Sigmoid colon (tissue), 7 donors: Measurements from ENCODE around the gene NDUFB8. TPM values are rescaled to one million over a fixed set of nuclear protein-coding genes. Genes with fewer than 3 reads are reported as not detected.

Source experiments
- DNase-seq: peaks from one replicate; pipeline ENCODE4 v3.0.0-alpha.2; 2019
- H3K27ac ChIP-seq, 4 donors: fragments of 200-600 bp; sonication (generic); one replicate each; pipeline ENCODE4 v1.5.1; 2016 to 2019; ENCODE audit warnings: mild to moderate bottlenecking in 1 of 4
- H3K27me3 ChIP-seq, 3 donors: fragments of 200-600 bp; sonication (generic); one replicate each; pipeline ENCODE4 v1.5.1; 2019; ENCODE audit warnings: mild to moderate bottlenecking in 1 of 3
- H3K36me3 ChIP-seq, 4 donors: fragments of 200-600 bp; sonication (generic); one replicate each; pipeline ENCODE4 v1.5.1; 2016 to 2019
- H3K4me1 ChIP-seq, 4 donors: fragments of 200-600 bp; sonication (generic); one replicate each; pipeline ENCODE4 v1.5.1; 2017 to 2019
- H3K4me3 ChIP-seq, 4 donors: fragments of 200-600 bp; sonication (generic); one replicate each; pipeline ENCODE4 v1.5.1; 2017 to 2019; ENCODE audit warnings: mild to moderate bottlenecking in 2 of 4, moderate library complexity in 1 of 4
- H3K9me3 ChIP-seq, 4 donors: fragments of 200-600 bp in 3 of 4; sonication (generic) in 3 of 4; one replicate each; pipeline versions ENCODE4 v1.5.1 to v1.6.1; 2013 to 2019
- CTCF ChIP-seq, 4 experiments: fragments of 450-650 bp in 3 of 4; fragments of 200-600 bp in 1 of 4; IDR thresholded peaks; one replicate each; pipeline ENCODE4 v1.5.1; 2016 to 2019; ENCODE audit warnings: antibody characterized with exemption in 4 of 4, mild to moderate bottlenecking in 3 of 4, moderate library complexity in 2 of 4
- EP300 ChIP-seq, 4 donors: sonication (generic); formaldehyde crosslinking; IDR thresholded peaks; one replicate each; pipeline ENCODE4 v1.6.1; 2017; ENCODE audit warnings: antibody characterized with exemption in 4 of 4
- POLR2A ChIP-seq, 2 donors: fragments of 450-650 bp; IDR thresholded peaks; one replicate each; pipeline ENCODE4 v1.6.1; 2016; ENCODE audit warnings: antibody characterized with exemption in 2 of 2, mild to moderate bottlenecking in 2 of 2, moderate library complexity in 2 of 2
- POLR2AphosphoS5 ChIP-seq, 4 donors: sonication (generic); formaldehyde crosslinking; IDR thresholded peaks; one replicate each; pipeline ENCODE4 v1.6.1; 2017; ENCODE audit warnings: antibody characterized with exemption in 4 of 4
- WGBS, 2 donors: extraction: QIAGEN DNeasy Blood & Tissue Kit; methylation state at CpG; one replicate each; pipeline ENCODE4 v1.1.7; 2013; 5-methylcytosine and 5-hydroxymethylcytosine counted together
- intact Hi-C: fragments of 100-400 bp; cut with DNase I; formaldehyde crosslinking; loops from one replicate; pipeline ENCODE4 v1.15.1; 2023
- polyA plus RNA-seq, 3 donors: library from polyadenylated mRNA; stranded (reverse); fragments of 200-250 nt; gene quantifications; one replicate each; pipeline ENCODE4 v1.2.3, GENCODE V29; 2013
- total RNA-seq, 4 donors: library from RNA; depleted of rRNA; stranded (reverse); fragments of >200 nt; gene quantifications; one replicate each; pipeline ENCODE4 v1.1.0, GENCODE V29; 2016
- donor health status: healthy with polysubstance abuse.
- donor health status: Bipolar disorder and iron deficiency.
- donor health status: healthy.

NDUFB8 gene
- total and polyA plus RNA-seq, 7 donors: 232 to 449 (median 359) TPM

GRCh38 chr10:100531761-100532160 is 2.1 kb upstream of the NDUFB8 start:
- Histone ChIP-seq H3K9me3 (no peaks in the 10 kb centered on the region), H3K4me1 (peaks cover 0 to 41% (median 31%) of the 10 kb centered on the region in 4 donors), H3K36me3 (peaks cover 0 to 7% (median 3%) of the 10 kb centered on the region in 4 donors), H3K4me3 (no peak overlapping the region), H3K27ac (no peak overlapping the region), H3K27me3 (no peaks in the 10 kb centered on the region)
- TF ChIP-seq POLR2A (IDR thresholded peaks at IDR 0.05) (no peak), POLR2AphosphoS5 (IDR thresholded peaks at IDR 0.05) (no peak), EP300 (IDR thresholded peaks at IDR 0.05) (no peak), CTCF (IDR thresholded peaks at IDR 0.05) (no peak)
- no peak for DNase-seq
- intact Hi-C loops: no loop called here

- WGBS, 2 donors: 1% methylated on average over 18 of the region's 18 CpGs
- DNase-seq: peak; percentile 67
- TF ChIP-seq EP300 (IDR thresholded peaks at IDR 0.05): no peak
- H3K36me3 ChIP-seq: peaks cover 23 to 33% (median 26%) of the 10 kb centered on the region in 4 donors
- H3K4me3 ChIP-seq: peak overlapping the region; percentile 57 to 97 (median 95)
- no peaks in the 10 kb centered on the region for H3K9me3 ChIP-seq
- peaks cover 0 to 26% (median 19%) of the 10 kb centered on the region in 4 donors for H3K4me1 ChIP-seq
- intact Hi-C loops: no loop called here
- H3K27me3 ChIP-seq: no peaks in the 10 kb centered on the region
- H3K27ac ChIP-seq: peak overlapping the region; percentile 81 to 91 (median 86)
Observed at GRCh38 chr10:100528921-100529474, 673 bp downstream of the NDUFB8 start.

- intact Hi-C loops: no loop called here
- TF ChIP-seq CTCF (IDR thresholded peaks at IDR 0.05) (no peak), POLR2A (IDR thresholded peaks at IDR 0.05) (no peak), POLR2AphosphoS5 (IDR thresholded peaks at IDR 0.05) (no peak), EP300 (IDR thresholded peaks at IDR 0.05) (no peak)
- DNase-seq: no peak
- Histone ChIP-seq H3K4me1 (peaks cover 0 to 26% (median 19%) of the 10 kb centered on the region in 4 donors), H3K27ac (peak overlapping the region; percentile 81 to 91 (median 86)), H3K27me3 (no peaks in the 10 kb centered on the region), H3K9me3 (no peaks in the 10 kb centered on the region), H3K4me3 (peak overlapping the region; percentile 57 to 97 (median 95)), H3K36me3 (peaks cover 23 to 40% (median 33%) of the 10 kb centered on the region in 4 donors)
- 55 to 57% methylated on average over 7 of the region's 7 CpGs for WGBS, 2 donors
Observed at GRCh38 chr10:100528123-100528886, 1.4 kb downstream of the NDUFB8 start.

- TF ChIP-seq POLR2AphosphoS5 (IDR thresholded peaks at IDR 0.05): no peak
- TF ChIP-seq POLR2A (IDR thresholded peaks at IDR 0.05): no peak
- TF ChIP-seq EP300 (IDR thresholded peaks at IDR 0.05): no peak
- TF ChIP-seq CTCF (IDR thresholded peaks at IDR 0.05): no peak
- H3K27me3 ChIP-seq: no peaks in the 10 kb centered on the region
- 87 to 88% methylated on average over 2 of the region's 2 CpGs for WGBS, 2 donors
- H3K4me3 ChIP-seq: no peak overlapping the region
- H3K9me3 ChIP-seq: no peaks in the 10 kb centered on the region
- no peak for DNase-seq
- H3K4me1 ChIP-seq: peaks cover 0 to 28% (median 19%) of the 10 kb centered on the region in 4 donors
- H3K27ac ChIP-seq: no peak overlapping the region
- H3K36me3 ChIP-seq: peaks cover 23 to 51% (median 38%) of the 10 kb centered on the region in 4 donors
- intact Hi-C loops: no loop called here
Observed at GRCh38 chr10:100524638-100525037, 5.0 kb downstream of the NDUFB8 start.

- TF ChIP-seq EP300 (IDR thresholded peaks at IDR 0.05) (no peak), POLR2AphosphoS5 (IDR thresholded peaks at IDR 0.05) (no peak), POLR2A (IDR thresholded peaks at IDR 0.05) (no peak), CTCF (IDR thresholded peaks at IDR 0.05) (no peak)
- intact Hi-C loops: no loop called here
- H3K27ac ChIP-seq: no peak overlapping the region
- no peaks in the 10 kb centered on the region for H3K9me3 ChIP-seq
- no peak overlapping the region for H3K4me3 ChIP-seq
- WGBS, 2 donors: 90 to 91% methylated on average over 6 of the region's 6 CpGs
- no peak for DNase-seq
- peaks cover 0 to 32% (median 23%) of the 10 kb centered on the region in 4 donors for H3K4me1 ChIP-seq
- H3K36me3 ChIP-seq: peaks cover 23 to 51% (median 38%) of the 10 kb centered on the region in 4 donors
- H3K27me3 ChIP-seq: peaks cover 0 to 3% (median 0%) of the 10 kb centered on the region in 3 donors
Observed at GRCh38 chr10:100524206-100524605, 5.5 kb downstream of the NDUFB8 start.
